ENCODE measurements around the gene KLF16.

KLF16 gene

DNA sequence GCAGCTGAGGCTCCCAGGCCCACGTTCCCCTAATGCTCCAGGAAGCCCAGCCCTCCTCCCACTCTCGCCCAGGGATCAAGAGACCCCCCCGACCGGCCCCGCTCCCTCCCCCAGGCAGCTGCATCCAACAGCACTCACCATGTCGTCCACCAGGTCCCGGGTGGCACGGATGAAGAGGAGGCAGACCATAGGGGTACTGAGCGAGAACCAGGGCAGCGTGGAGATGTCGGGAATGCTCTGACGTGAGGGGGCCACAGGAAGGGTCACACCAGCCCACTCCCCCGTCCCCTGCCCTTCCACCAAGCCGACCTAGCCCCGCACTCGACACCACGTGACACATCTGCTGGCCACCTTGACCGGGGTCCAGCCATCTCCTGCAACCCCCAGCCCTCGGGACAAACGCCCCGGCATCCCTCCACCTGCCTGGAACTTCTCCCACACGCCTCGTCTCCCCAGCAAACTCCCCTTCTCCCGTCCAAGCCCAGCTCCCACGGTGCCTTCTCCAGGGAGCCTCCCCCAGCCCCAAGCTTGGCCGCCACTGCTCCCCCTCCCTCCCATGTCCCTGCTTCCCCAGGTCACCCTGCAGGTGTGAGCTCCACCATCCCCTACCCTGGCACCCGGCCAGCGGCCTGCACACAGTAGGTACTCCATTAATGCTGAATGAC is 56.2 kb downstream of the KLF16 start:
- TF ChIP-seq CTCF (conservative IDR thresholded peaks at IDR 0.05): no peak
- no peak overlapping the region for H3K27ac ChIP-seq

DNA sequence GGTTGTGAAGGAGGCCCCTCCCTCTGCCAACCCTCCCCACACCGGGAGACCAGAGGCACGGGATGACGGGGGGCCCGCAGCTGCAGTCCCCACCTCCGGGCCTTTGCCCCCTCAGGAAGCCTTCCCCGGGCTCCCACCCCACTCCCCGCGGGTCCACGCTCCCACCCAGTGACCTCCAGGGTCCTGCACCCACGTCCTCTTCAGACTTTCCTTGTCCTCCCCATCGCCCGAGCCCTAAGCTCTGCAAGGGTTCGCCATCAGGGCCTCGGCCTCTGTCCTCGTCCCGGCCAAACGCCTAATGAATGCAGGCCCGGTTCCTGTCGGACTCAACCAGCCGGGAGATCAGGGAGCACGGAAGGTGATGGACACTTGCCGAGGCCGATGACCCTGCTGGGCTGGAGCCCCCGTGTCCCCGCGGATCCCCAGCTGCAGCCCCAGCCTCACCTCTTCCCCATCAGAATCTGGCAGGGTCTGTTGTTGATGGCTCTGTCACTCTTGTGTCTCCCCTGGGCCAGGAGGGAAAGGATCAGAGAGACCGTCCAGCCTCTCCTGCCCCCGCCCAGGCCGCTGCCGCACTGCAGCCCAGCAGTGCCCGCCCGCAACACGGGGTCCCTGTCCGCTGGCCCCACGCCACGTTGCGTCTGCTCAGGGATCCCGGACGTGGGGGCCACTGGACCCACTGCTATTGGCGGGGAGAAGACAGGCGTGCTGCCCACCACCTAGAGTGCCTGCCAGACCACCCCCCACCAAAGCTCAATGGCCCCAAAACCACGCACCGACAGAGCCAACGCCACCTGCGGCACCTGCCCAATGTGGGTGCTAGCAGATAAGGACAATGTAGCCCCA is 57.0 kb downstream of the KLF16 start:
- H3K27ac ChIP-seq: no peak overlapping the region
- TF ChIP-seq CTCF (conservative IDR thresholded peaks at IDR 0.05): no peak

GRCh38 chr19:1805401-1806183 is 57.8 kb downstream of the KLF16 start:
- TF ChIP-seq CTCF (conservative IDR thresholded peaks at IDR 0.05): no peak
- H3K27ac ChIP-seq: no peak overlapping the region

GRCh38 chr19:1804858-1805257 is 58.5 kb downstream of the KLF16 start:
- no peak overlapping the region for H3K27ac ChIP-seq
- no peak for TF ChIP-seq CTCF (conservative IDR thresholded peaks at IDR 0.05)

Data from VCaP (cell line).